WTC11 (cell line): ENCODE data around the gene FIZ1. TPM values are rescaled to one million over a fixed set of nuclear protein-coding genes. Genes with fewer than 3 reads are reported as not detected.

ENCODE experiments used
- ATAC-seq: fragments of 200-7000 bp; cut with Tn5 transposase; 2 replicates; pipeline ENCODE4 v1.10.0; 2021; ENCODE audit warnings: mild to moderate bottlenecking, moderate library complexity
- CTCF ChIA-PET: fragments of 300-600 bp; sonication (Branson Sonifier 250); formaldehyde crosslinking; loops from one replicate; lab custom pipeline; 2021; ENCODE audit warnings: antibody characterized with exemption; lab: Charles Lee
- POLR2A ChIA-PET: fragments of 350-600 bp; sonication (Branson Sonifier 250); formaldehyde crosslinking; loops from one replicate; lab custom pipeline; 2021; ENCODE audit warnings: antibody characterized with exemption; lab: Charles Lee
- DNase-seq: peaks from one replicate; pipeline ENCODE4 v3.0.0; 2021; ENCODE audit warnings: low spot score
- H3K27ac Mint-ChIP-seq: 2 replicates; pipeline ENCODE4 v1.8.0; 2021; ENCODE audit warnings: mixed read lengths
- H3K27me3 Mint-ChIP-seq: 2 replicates; pipeline ENCODE4 v1.8.0; 2021; ENCODE audit warnings: low read depth, mild to moderate bottlenecking, moderate library complexity, mixed read lengths
- H3K36me3 Mint-ChIP-seq: 2 replicates; pipeline ENCODE4 v1.8.0; 2021; ENCODE audit warnings: mixed read lengths
- H3K4me1 Mint-ChIP-seq: 2 replicates; pipeline ENCODE4 v1.8.0; 2022; ENCODE audit warnings: mixed read lengths
- H3K4me3 Mint-ChIP-seq: 2 replicates; pipeline ENCODE4 v1.8.0; 2021; ENCODE audit warnings: mild to moderate bottlenecking, moderate library complexity, mixed read lengths
- H3K9me3 Mint-ChIP-seq: 2 replicates; pipeline ENCODE4 v1.8.0; 2021; ENCODE audit warnings: mixed read lengths
- CDX4 ChIP-seq: fragments of 250-450 bp; sonication (Bioruptor Pico); IDR thresholded peaks from 2 replicates; pipeline ENCODE4 v1.9.0; 2021; ENCODE audit warnings: moderate library complexity, mild to moderate bottlenecking, inconsistent platforms, borderline replicate concordance
- CREB1 ChIP-seq: sonication (generic); formaldehyde crosslinking; IDR thresholded peaks from 2 replicates; pipeline ENCODE4 v1.8.0; 2023; ENCODE audit warnings: mild to moderate bottlenecking, missing genetic modification reagents
- CREM ChIP-seq: sonication (generic); formaldehyde crosslinking; IDR thresholded peaks from 2 replicates; pipeline ENCODE4 v1.8.1; 2022; ENCODE audit warnings: mild to moderate bottlenecking, missing genetic modification reagents, moderate library complexity
- FOXK1 ChIP-seq: sonication (generic); formaldehyde crosslinking; IDR thresholded peaks from 2 replicates; pipeline ENCODE4 v1.8.0; 2022; ENCODE audit warnings: mild to moderate bottlenecking, moderate library complexity, missing genetic modification reagents
- GABPB1 ChIP-seq: sonication (generic); formaldehyde crosslinking; IDR thresholded peaks from 2 replicates; pipeline ENCODE4 v1.8.1; 2023; ENCODE audit warnings: mild to moderate bottlenecking, missing genetic modification reagents
- GTF2I ChIP-seq: fragments of 250-450 bp; sonication (Bioruptor Pico); conservative IDR thresholded peaks from 2 replicates; pipeline ENCODE4 v1.4.0; 2021; ENCODE audit warnings: mild to moderate bottlenecking
- IRF2 ChIP-seq: sonication (generic); formaldehyde crosslinking; IDR thresholded peaks from 2 replicates; pipeline ENCODE4 v1.8.0; 2022; ENCODE audit warnings: low read depth, missing genetic modification reagents, borderline replicate concordance
- NR3C1 ChIP-seq: sonication (generic); formaldehyde crosslinking; conservative IDR thresholded peaks from 2 replicates; pipeline ENCODE4 v1.8.1; 2023; ENCODE audit warnings: low read depth, mild to moderate bottlenecking, missing genetic modification reagents
- OVOL2 ChIP-seq: fragments of 250-450 bp; sonication (Bioruptor Pico); IDR thresholded peaks from 2 replicates; pipeline ENCODE4 v1.9.0; 2021; ENCODE audit warnings: mild to moderate bottlenecking, borderline replicate concordance
- RELA ChIP-seq: sonication (generic); formaldehyde crosslinking; IDR thresholded peaks from 2 replicates; pipeline ENCODE4 v1.8.1; 2022; ENCODE audit warnings: missing genetic modification reagents, mild to moderate bottlenecking, borderline replicate concordance
- RORB ChIP-seq: fragments of 250-450 bp; sonication (Bioruptor Pico); IDR thresholded peaks from 2 replicates; pipeline ENCODE4 v1.9.0; 2021; ENCODE audit warnings: mild to moderate bottlenecking
- SMAD3 ChIP-seq: sonication (generic); formaldehyde crosslinking; IDR thresholded peaks from 2 replicates; pipeline ENCODE4 v1.8.0; 2022; ENCODE audit warnings: missing genetic modification reagents, mild to moderate bottlenecking, borderline replicate concordance
- TEAD1 ChIP-seq: sonication (generic); formaldehyde crosslinking; IDR thresholded peaks from 2 replicates; pipeline ENCODE4 v1.8.0; 2022; ENCODE audit warnings: mild to moderate bottlenecking, missing genetic modification reagents
- TP53 ChIP-seq: sonication (generic); formaldehyde crosslinking; IDR thresholded peaks from 2 replicates; pipeline ENCODE4 v1.8.1; 2023; ENCODE audit warnings: mild to moderate bottlenecking, missing genetic modification reagents
- ZMAT4 ChIP-seq: fragments of 250-450 bp; sonication (Bioruptor Pico); IDR thresholded peaks from 2 replicates; pipeline ENCODE4 v1.9.0; 2021; ENCODE audit warnings: mild to moderate bottlenecking
- ZNF138 ChIP-seq: sonication (generic); formaldehyde crosslinking; conservative IDR thresholded peaks from 2 replicates; pipeline ENCODE4 v1.8.1; 2022; ENCODE audit warnings: mild to moderate bottlenecking, moderate library complexity, missing genetic modification reagents
- ZNF423 ChIP-seq: fragments of 250-450 bp; sonication (Bioruptor Pico); IDR thresholded peaks from 2 replicates; pipeline ENCODE4 v2.1.2; 2022; ENCODE audit warnings: mild to moderate bottlenecking, moderate library complexity
- ZNF425 ChIP-seq: fragments of 250-450 bp; sonication (Bioruptor Pico); conservative IDR thresholded peaks from 2 replicates; pipeline ENCODE4 v1.9.0; 2021; ENCODE audit warnings: mild to moderate bottlenecking
- ZNF671 ChIP-seq: fragments of 250-450 bp; sonication (Bioruptor Pico); IDR thresholded peaks from 2 replicates; pipeline ENCODE4 v1.8.0; 2021; ENCODE audit warnings: mild to moderate bottlenecking
- total RNA-seq: library from RNA; stranded (reverse); gene quantifications from 3 replicates; pipeline ENCODE4 v1.2.3, GENCODE V29; 2021
- TF ChIP-seq, protein P1 (sequence below): sonication (generic); formaldehyde crosslinking; IDR thresholded peaks from 2 replicates; pipeline ENCODE4 v1.8.1; 2022; ENCODE audit warnings: mild to moderate bottlenecking, missing genetic modification reagents, moderate library complexity, borderline replicate concordance
- TF ChIP-seq, protein P2 (sequence below): sonication (generic); formaldehyde crosslinking; IDR thresholded peaks from 2 replicates; pipeline ENCODE4 v1.8.0; 2022; ENCODE audit warnings: mild to moderate bottlenecking, missing genetic modification reagents

The FIZ1 gene
- total RNA-seq, 1 experiment from 2014 or later = 20.1 TPM

- peaks cover 17% of the 10 kb centered on the region for H3K4me1 Mint-ChIP-seq
- peaks cover 9% of the 10 kb centered on the region; the same call in 1 of the 2 replicates for H3K27me3 Mint-ChIP-seq
- H3K4me3 Mint-ChIP-seq = no peak overlapping the region
- POLR2A ChIA-PET = no interaction called here
- no peak for DNase-seq
- H3K27ac Mint-ChIP-seq = no peak overlapping the region
- peaks cover 19% of the 10 kb centered on the region for H3K36me3 Mint-ChIP-seq
- ATAC-seq = no peak
- CTCF ChIA-PET = interaction anchor here (0.9 kb wide), 1 partner anchor 16 kb away, joined by 3 read pairs; no protein-coding TSS in a partner anchor
- 0 out of 2 replicates have a peak, but pooled peaks cover 3% of the 10 kb centered on the region for H3K9me3 Mint-ChIP-seq
- no peak for TF ChIP-seq ZMAT4 (CRISPR knock-in tag)
- TF ChIP-seq RELA (CRISPR knock-in tag) = no peak
- TF ChIP-seq ZNF423 (CRISPR knock-in tag) = no peak
- TF ChIP-seq TP53 (CRISPR knock-in tag) = no peak
- TF ChIP-seq, protein P1, sequence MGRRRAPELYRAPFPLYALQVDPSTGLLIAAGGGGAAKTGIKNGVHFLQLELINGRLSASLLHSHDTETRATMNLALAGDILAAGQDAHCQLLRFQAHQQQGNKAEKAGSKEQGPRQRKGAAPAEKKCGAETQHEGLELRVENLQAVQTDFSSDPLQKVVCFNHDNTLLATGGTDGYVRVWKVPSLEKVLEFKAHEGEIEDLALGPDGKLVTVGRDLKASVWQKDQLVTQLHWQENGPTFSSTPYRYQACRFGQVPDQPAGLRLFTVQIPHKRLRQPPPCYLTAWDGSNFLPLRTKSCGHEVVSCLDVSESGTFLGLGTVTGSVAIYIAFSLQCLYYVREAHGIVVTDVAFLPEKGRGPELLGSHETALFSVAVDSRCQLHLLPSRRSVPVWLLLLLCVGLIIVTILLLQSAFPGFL (CRISPR knock-in tag) = no peak
- TF ChIP-seq ZNF671 = no peak
- TF ChIP-seq, protein P2, sequence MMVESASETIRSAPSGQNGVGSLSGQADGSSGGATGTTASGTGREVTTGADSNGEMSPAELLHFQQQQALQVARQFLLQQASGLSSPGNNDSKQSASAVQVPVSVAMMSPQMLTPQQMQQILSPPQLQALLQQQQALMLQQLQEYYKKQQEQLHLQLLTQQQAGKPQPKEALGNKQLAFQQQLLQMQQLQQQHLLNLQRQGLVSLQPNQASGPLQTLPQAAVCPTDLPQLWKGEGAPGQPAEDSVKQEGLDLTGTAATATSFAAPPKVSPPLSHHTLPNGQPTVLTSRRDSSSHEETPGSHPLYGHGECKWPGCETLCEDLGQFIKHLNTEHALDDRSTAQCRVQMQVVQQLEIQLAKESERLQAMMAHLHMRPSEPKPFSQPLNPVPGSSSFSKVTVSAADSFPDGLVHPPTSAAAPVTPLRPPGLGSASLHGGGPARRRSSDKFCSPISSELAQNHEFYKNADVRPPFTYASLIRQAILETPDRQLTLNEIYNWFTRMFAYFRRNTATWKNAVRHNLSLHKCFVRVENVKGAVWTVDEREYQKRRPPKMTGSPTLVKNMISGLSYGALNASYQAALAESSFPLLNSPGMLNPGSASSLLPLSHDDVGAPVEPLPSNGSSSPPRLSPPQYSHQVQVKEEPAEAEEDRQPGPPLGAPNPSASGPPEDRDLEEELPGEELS (CRISPR knock-in tag) = no peak
- no peak for TF ChIP-seq CREB1
- TF ChIP-seq, all 79 proteins: peak for 0
Measured at GRCh38 chr19:55621673-55622231, 22.4 kb upstream of the FIZ1 start.

DNA sequence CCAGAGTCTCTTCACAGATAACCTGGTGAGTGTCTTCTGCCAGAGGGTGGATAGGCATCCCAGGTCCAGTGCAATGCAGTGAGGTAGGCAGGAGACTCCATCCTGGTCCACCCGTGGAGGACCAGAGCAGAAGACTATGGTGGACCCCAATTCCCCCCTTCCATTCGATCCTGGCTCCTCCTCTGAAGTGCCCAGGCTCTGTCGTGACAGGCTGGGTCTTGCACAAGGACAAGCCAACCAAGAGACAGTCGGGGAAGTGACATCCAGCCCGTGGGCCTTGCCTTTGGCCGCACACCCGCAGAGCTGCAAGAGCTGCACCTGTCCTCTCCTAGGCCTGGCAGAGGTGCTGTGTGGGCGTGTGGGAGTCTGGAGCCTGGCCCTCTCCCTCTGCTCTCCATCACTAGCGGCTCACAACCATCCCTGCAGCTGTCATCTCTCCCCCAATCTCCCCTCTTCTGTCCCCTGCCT is 21.9 kb upstream of the FIZ1 start:
- H3K36me3 Mint-ChIP-seq = peaks cover 20% of the 10 kb centered on the region

DNA sequence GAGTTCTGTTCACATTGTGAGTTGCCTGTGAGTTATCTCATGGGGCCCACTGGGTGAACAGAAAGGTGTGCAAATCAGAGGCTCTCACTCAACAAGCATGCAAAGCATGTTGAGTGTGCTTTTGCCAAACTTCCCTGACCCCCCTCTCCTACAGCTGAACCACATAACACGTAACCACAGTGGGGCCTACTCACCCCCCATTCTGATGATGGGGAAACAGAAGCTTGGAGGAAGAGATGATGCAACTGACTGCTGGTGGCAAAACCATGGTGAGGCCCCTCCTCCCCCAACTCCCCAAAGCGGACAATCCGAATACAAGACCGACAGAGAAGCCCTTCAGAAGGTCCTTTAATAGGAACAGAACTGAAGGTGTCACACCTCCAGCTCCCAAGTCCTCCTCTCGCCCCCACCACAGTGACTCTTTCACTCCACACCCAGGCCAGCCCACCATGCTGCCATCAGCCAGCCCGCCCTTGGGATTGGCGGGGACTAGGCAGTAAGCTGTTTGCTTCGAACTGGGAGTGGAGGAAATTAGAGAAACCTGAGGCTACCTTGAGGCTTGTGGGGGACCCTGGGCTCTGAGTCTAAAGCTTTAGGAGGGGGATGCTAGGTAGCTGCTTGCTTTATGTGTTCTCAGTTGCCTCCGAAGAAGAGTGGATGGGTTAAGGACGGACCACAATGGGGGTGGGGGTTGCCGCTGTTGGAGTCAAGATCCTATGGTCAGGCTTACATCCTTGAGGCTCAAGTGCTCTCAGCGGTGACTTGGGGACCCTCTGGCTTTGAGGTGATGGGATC is 21.3 kb upstream of the FIZ1 start:
- Mint-ChIP-seq H3K36me3 (peaks cover 20% of the 10 kb centered on the region), H3K27ac (no peak overlapping the region), H3K27me3 (0 out of 2 replicates have a peak, but pooled peaks cover 3% of the 10 kb centered on the region), H3K9me3 (0 out of 2 replicates have a peak, but pooled peaks cover 3% of the 10 kb centered on the region), H3K4me1 (peaks cover 17% of the 10 kb centered on the region), H3K4me3 (no peak overlapping the region)
- no peak for ATAC-seq
- ChIA-PET CTCF (interaction anchor here (4.0 kb wide), 1 partner anchor 15 kb away, joined by 14 read pairs; the partner anchor contains the start of gene ZNF865), POLR2A (interaction anchor here (1.6 kb wide), 2 partner anchors 22 to 27 kb away, joined by 3 to 4 read pairs; partner anchors contain the start of gene CCDC106)
- no peak for DNase-seq
- 0 out of 2 replicates have a peak, but pooled peaks have one; percentile 27 for TF ChIP-seq GABPB1
- no peak for TF ChIP-seq FOXK1 (CRISPR knock-in tag)
- TF ChIP-seq, all 79 proteins: peak for 1

More for the DNA sequence above, 21.9 kb upstream of the FIZ1 start:
- Mint-ChIP-seq H3K27me3 (peaks cover 4% of the 10 kb centered on the region; the same call in 1 of the 2 replicates), H3K4me3 (no peak overlapping the region), H3K9me3 (0 out of 2 replicates have a peak, but pooled peaks cover 3% of the 10 kb centered on the region), H3K4me1 (peaks cover 17% of the 10 kb centered on the region), H3K27ac (no peak overlapping the region)
- no peak for DNase-seq
- TF ChIP-seq TEAD1 = no peak
- no peak for ATAC-seq
- ChIA-PET POLR2A (no interaction called here), CTCF (no interaction called here)

GRCh38 chr19:55619286-55619685 is 20.0 kb upstream of the FIZ1 start:
- no peak overlapping the region for H3K27ac Mint-ChIP-seq
- no peak for TF ChIP-seq GTF2I (CRISPR knock-in tag)
- TF ChIP-seq RORB (CRISPR knock-in tag) = no peak
- no peak for TF ChIP-seq OVOL2 (CRISPR knock-in tag)
- no peak for TF ChIP-seq IRF2 (CRISPR knock-in tag)
- TF ChIP-seq ZNF425 = no peak
- no peak for TF ChIP-seq CREM
- TF ChIP-seq TEAD1 = no peak
- no peak for TF ChIP-seq SMAD3 (CRISPR knock-in tag)
- no peak for TF ChIP-seq NR3C1 (CRISPR knock-in tag)
- no peak for TF ChIP-seq ZNF138 (CRISPR knock-in tag)
- TF ChIP-seq CDX4 = no peak

More at GRCh38 chr19:55619286-55619685, 20.0 kb upstream of the FIZ1 start:
- Mint-ChIP-seq H3K4me1 (peaks cover 11% of the 10 kb centered on the region), H3K36me3 (peaks cover 22% of the 10 kb centered on the region), H3K9me3 (0 out of 2 replicates have a peak, but pooled peaks cover 3% of the 10 kb centered on the region), H3K27me3 (0 out of 2 replicates have a peak, but pooled peaks cover 3% of the 10 kb centered on the region), H3K4me3 (no peak overlapping the region)
- ChIA-PET POLR2A (interaction anchor here (1.6 kb wide), 2 partner anchors 21 to 28 kb away, joined by 3 to 4 read pairs; partner anchors contain the start of gene CCDC106), CTCF (interaction anchor here (0.7 to 4.0 kb wide), 6 partner anchors 13 to 152 kb away, joined by 3 to 14 read pairs (median 4); partner anchors contain the start of gene ZNF865)
- DNase-seq (no peak), ATAC-seq (no peak)
